PC-9 (cell line): ENCODE measurements around the gene CGB1.

Source experiments
- EZH2 ChIP-seq: fragments of 200-600 bp; sonication (generic); IDR thresholded peaks from 2 replicates; pipeline ENCODE4 v1.8.0; 2017; ENCODE audit warnings: antibody characterized with exemption, low read depth
- TF ChIP-seq, protein P1 (sequence below): fragments of 200-600 bp; sonication (generic); conservative IDR thresholded peaks from 2 replicates; pipeline ENCODE4 v1.6.1; 2017; ENCODE audit warnings: mixed run types, antibody characterized with exemption, mild to moderate bottlenecking, moderate library complexity

GRCh38 chr19:48988860-48989259 lies 47.8 kb downstream of the CGB1 start:
- TF ChIP-seq, protein P1, sequence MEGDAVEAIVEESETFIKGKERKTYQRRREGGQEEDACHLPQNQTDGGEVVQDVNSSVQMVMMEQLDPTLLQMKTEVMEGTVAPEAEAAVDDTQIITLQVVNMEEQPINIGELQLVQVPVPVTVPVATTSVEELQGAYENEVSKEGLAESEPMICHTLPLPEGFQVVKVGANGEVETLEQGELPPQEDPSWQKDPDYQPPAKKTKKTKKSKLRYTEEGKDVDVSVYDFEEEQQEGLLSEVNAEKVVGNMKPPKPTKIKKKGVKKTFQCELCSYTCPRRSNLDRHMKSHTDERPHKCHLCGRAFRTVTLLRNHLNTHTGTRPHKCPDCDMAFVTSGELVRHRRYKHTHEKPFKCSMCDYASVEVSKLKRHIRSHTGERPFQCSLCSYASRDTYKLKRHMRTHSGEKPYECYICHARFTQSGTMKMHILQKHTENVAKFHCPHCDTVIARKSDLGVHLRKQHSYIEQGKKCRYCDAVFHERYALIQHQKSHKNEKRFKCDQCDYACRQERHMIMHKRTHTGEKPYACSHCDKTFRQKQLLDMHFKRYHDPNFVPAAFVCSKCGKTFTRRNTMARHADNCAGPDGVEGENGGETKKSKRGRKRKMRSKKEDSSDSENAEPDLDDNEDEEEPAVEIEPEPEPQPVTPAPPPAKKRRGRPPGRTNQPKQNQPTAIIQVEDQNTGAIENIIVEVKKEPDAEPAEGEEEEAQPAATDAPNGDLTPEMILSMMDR, result no peak
- no peak for TF ChIP-seq EZH2
